Subcutaneous abdominal adipose tissue (tissue), 5 donors: ENCODE measurements around the gene CISH.

ENCODE experiments used
- H3K27ac ChIP-seq: one replicate; pipeline ENCODE4 v1.7.0; 2013; ENCODE audit warnings: low read depth, mild to moderate bottlenecking, inconsistent platforms, low read length, moderate library complexity
- H3K27me3 ChIP-seq, 5 donors: one replicate each; pipeline ENCODE4 v1.7.0; 2013; ENCODE audit warnings: low read length in 5 of 5, inconsistent platforms in 1 of 5; ENCODE audit not compliant: control insufficient read depth in 5 of 5, insufficient read depth in 4 of 5
- H3K36me3 ChIP-seq, 5 donors: one replicate each; pipeline ENCODE4 v1.7.0; 2013; ENCODE audit warnings: low read length in 5 of 5; ENCODE audit not compliant: control insufficient read depth in 5 of 5, insufficient read depth in 5 of 5
- H3K4me1 ChIP-seq, 5 donors: one replicate each; pipeline ENCODE4 v1.7.0; 2013; ENCODE audit warnings: low read length in 5 of 5, mild to moderate bottlenecking in 3 of 5, moderate library complexity in 1 of 5; ENCODE audit not compliant: control insufficient read depth in 5 of 5, insufficient read depth in 5 of 5
- H3K4me3 ChIP-seq, 5 donors: one replicate each; pipeline ENCODE4 v1.7.0; 2013; ENCODE audit warnings: low read length in 5 of 5, low read depth in 1 of 5
- H3K9ac ChIP-seq, 5 donors: one replicate each; pipeline ENCODE4 v1.7.0; 2013; ENCODE audit warnings: low read length in 5 of 5, mild to moderate bottlenecking in 4 of 5, moderate library complexity in 3 of 5
- H3K9me3 ChIP-seq, 5 donors: one replicate each; pipeline ENCODE4 v1.7.0; 2013; ENCODE audit warnings: low read length in 5 of 5; ENCODE audit not compliant: control insufficient read depth in 5 of 5
- donor health status: healthy.
- donor health status: healthy.
- donor health status: healthy.
- donor health status: healthy.
- donor health status: healthy.

The CISH gene

DNA sequence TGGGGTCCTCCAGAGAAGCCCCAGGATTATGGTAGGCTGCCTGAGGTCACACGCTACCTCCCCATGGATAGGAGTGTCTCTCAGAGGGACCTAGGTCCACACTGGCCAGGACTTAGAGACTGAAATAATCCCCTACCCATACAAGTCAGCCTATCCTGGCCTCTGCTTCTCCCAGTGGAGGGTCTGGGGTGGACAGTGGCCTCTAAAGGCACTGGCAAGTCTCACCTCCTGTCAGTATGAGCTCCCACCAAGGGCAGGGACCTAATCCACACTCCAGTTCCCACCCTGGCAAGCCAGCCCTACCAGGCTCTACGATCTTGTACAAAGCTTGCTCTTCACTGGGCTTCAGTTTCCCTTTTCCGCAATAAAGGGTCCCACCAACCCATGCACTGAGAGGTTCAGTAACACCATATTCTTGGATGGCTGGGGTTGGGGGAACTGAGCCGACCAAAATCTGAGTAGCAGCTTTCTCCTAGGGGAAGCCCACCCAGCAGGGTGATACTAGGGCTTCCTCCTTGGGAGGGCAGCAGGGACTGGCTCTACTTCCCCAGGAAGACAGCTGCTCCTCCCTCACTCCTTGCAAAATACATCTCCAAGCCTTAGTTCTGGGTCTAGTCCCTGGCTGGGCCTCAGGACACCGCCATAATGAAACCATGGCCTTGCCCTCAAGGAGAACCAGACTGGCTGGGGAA is 2.4 kb downstream of the CISH start:
- peaks cover 0 to 42% (median 33%) of the 10 kb centered on the region in 5 donors for H3K36me3 ChIP-seq
- H3K27ac ChIP-seq = peak overlapping the region; percentile 80
- H3K4me3 ChIP-seq = peak overlapping the region; percentile 76 to 88 (median 79)
- H3K9ac ChIP-seq = peak overlapping the region in 4 of 5 donors; percentile 14 to 93 (median 47)
- H3K9me3 ChIP-seq = no peaks in the 10 kb centered on the region
- H3K4me1 ChIP-seq = peaks cover 14 to 95% (median 86%) of the 10 kb centered on the region in 5 donors
- no peaks in the 10 kb centered on the region for H3K27me3 ChIP-seq

DNA sequence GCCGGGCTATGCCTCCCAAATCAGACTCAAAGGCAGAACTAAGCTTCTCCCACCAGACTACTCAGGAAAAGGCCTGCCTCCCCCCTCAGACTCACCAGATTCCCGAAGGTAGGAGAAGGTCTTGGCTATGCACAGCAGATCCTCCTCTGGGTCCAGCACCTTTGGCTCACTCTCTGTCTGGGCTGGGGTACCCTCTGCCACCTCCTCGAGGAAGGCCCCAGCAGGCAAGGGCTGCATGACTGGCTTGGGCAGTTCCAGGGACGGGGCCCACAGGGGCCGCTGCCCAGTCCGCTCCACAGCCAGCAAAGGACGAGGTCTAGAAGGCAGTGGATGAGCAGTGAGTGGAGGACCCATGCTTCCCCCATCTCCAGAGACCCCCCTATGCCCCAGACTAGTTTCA is 3.3 kb downstream of the CISH start:
- Histone ChIP-seq H3K36me3 (peaks cover 0 to 48% (median 33%) of the 10 kb centered on the region in 5 donors), H3K9ac (peak overlapping the region in 2 of 5 donors; percentile 16 to 93), H3K9me3 (no peaks in the 10 kb centered on the region), H3K27me3 (no peaks in the 10 kb centered on the region), H3K4me1 (peaks cover 14 to 95% (median 81%) of the 10 kb centered on the region in 5 donors), H3K4me3 (peak overlapping the region in 3 of 5 donors; percentile 7 to 78 (median 22)), H3K27ac (peak overlapping the region; percentile 80)

DNA sequence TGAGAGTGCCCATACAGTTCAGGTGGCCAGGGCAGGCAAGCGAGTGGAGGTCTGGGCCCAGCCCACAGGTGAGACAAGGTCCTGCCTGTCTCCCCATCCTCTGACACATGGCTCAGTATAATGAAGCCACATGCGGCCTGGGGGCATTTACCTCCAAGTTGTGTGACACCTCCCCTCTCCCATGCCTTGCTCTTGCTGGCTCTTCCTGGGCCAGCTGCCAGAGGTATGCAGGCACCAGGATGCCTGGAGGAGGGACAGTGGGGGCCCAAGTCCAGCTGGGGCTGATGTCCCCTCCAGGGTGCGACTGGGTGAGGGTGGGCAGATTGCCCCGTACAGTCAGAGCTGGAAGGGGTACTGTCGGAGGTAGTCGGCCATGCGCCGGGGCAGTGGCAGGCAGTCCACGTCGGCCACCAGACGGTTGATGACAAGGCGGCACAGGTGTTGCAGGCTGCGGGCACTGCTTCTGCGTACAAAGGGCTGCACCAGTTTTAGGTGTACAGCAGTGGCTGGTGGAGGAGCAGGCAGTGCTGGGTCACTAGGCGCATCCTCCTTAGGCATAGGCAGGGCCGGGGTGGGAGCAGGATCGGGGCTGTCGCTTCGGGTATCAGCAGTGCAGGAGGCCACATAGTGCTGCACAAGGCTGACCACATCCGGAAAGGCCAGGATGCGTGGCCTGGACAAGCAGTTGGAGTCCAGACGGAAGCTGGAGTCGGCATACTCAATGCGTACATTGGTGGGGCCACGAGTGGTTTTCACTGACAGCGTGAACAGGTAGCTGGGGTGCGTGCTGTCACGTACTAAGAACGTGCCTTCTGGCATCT is 4.1 kb downstream of the CISH start:
- peak overlapping the region in 2 of 5 donors; percentile 22 to 52 for H3K4me3 ChIP-seq
- no peaks in the 10 kb centered on the region for H3K9me3 ChIP-seq
- H3K9ac ChIP-seq = peak overlapping the region in 1 of 5 donors; percentile 16
- peaks cover 0 to 48% (median 33%) of the 10 kb centered on the region in 5 donors for H3K36me3 ChIP-seq
- peaks cover 16 to 94% (median 81%) of the 10 kb centered on the region in 5 donors for H3K4me1 ChIP-seq
- peak overlapping the region; percentile 99 for H3K27ac ChIP-seq
- H3K27me3 ChIP-seq = no peaks in the 10 kb centered on the region

DNA sequence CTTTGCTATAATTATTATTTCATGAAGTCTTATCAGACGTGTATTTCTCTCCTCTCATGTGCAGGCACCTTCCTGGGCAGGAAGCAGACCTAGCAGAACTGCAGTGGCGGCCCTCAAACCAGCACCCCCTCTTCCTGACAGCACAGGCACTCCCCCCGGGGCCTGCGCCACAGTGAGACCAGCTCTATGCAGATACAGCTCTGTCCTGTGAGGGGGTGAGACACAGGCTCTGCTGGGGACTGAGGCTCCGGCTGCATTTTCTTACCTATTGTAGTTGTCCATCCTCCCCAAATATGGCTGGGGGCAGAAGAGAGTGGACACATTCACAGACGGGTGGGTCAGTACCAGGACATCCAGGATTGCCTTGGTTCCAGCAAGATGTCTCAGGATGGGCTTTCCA is 5.0 kb downstream of the CISH start:
- Histone ChIP-seq H3K27me3 (peaks cover 0 to 4% (median 0%) of the 10 kb centered on the region in 5 donors), H3K4me3 (peak overlapping the region in 1 of 5 donors; percentile 0), H3K36me3 (peaks cover 0 to 48% (median 33%) of the 10 kb centered on the region in 5 donors), H3K9me3 (peaks cover 0 to 2% (median 0%) of the 10 kb centered on the region in 5 donors), H3K9ac (peak overlapping the region in 1 of 5 donors; percentile 49), H3K27ac (peak overlapping the region; percentile 99), H3K4me1 (peaks cover 25 to 99% (median 84%) of the 10 kb centered on the region in 5 donors)

DNA sequence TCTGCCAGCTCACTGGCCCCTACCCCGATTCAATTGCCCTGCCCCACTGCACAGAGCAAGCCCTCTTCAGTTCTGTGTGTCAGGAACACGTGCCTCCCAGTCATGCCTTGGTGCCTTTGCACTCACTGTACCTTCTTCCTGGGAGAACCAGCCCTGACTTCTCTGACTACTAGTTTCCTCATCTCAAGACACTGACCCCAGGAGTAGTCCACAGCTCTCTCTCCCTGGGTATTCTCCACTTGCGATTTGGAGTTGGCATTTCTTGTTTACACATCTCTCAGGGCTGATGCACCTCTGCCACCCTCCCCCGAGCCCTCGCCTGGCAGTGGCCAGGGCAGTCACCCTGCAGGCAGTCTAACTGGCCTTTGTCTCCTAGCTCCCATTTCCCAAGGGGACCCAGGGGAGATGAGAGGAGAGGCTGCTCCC is 5.7 kb downstream of the CISH start:
- peak overlapping the region; percentile 99 for H3K27ac ChIP-seq
- H3K36me3 ChIP-seq = peaks cover 0 to 48% (median 33%) of the 10 kb centered on the region in 5 donors
- H3K9ac ChIP-seq = peak overlapping the region in 2 of 5 donors; percentile 5 to 49
- peaks cover 0 to 3% (median 0%) of the 10 kb centered on the region in 5 donors for H3K9me3 ChIP-seq
- peaks cover 0 to 6% (median 0%) of the 10 kb centered on the region in 5 donors for H3K27me3 ChIP-seq
- peaks cover 31 to 100% (median 84%) of the 10 kb centered on the region in 5 donors for H3K4me1 ChIP-seq
- H3K4me3 ChIP-seq = no peak overlapping the region

DNA sequence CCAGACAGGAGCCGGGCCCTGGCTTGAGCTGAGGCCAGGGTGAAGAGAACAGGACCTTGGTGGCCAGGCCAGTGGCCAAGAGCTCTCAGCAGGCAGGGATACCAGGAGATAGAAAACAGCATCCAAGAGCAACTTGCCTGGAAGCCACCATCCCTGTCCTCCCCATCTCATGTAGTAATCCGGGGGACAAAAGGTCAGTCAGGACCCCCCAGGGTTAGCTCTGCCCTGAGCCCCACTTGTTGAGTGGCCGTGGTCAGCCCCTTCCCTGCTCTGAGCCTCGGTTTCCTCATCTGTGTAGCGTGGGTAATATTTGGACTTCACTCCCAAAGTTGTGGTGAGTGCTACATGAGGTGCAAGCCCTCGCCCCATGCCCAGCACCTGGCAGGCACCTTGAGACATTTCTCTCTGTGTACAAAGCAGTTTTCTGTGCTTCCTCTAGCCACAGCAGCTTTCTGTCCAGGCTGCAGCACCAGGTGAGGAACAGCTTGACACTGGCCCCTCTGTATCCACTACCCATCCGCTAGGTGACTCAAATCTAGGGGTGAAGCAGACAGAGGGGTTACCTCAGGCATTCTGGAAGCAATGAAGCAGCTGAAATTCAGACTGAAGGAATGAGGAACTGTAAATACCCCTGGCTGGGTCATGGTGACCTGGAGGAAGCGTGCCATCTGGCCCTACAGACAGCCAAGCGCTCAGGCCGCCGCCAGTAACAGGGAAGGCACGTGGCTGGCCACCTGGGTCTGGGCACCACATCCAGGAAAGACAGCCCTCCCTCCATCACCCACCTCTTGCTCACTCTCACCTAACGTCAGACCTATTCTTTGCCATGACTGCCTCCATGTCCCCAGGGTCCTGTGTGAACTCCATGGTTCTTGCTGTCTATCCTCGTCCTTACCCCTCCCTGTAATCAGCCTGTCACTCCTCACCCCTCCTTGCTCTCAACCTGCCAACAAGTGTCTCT is 6.7 kb downstream of the CISH start:
- H3K9me3 ChIP-seq = peaks cover 0 to 3% (median 0%) of the 10 kb centered on the region in 5 donors
- peak overlapping the region in 2 of 5 donors; percentile 20 to 57 for H3K9ac ChIP-seq
- H3K36me3 ChIP-seq = peaks cover 0 to 48% (median 33%) of the 10 kb centered on the region in 5 donors
- peak overlapping the region; percentile 99 for H3K27ac ChIP-seq
- H3K4me1 ChIP-seq = peaks cover 28 to 100% (median 84%) of the 10 kb centered on the region in 5 donors
- peak overlapping the region in 1 of 5 donors; percentile 32 for H3K4me3 ChIP-seq
- peaks cover 0 to 6% (median 0%) of the 10 kb centered on the region in 5 donors for H3K27me3 ChIP-seq

DNA sequence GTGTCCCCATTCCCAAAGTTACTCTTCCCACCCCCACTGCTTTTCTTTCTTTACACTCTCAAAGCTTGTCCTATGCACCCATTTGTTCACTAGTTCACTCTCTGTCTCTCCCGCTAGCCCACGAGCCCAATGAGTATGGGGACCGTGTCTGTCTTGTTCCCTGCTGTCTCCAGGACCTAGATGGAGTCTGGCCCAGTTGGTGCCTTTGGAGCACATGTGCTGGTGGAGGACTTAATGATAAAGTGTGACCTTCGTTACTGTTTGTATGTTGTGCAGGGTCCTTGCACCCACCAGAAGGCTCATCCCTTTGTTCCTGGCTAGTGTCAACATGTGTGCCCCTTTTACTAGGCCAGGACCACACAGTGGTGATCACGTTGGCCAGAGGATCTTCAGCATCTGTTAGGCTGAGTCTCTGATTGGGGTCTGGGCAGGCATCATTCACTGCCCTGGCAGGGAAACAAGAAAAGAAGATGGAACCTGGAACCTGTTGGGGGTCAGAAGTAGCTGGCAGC is 7.4 kb downstream of the CISH start:
- H3K36me3 ChIP-seq = peaks cover 0 to 48% (median 33%) of the 10 kb centered on the region in 5 donors
- peak overlapping the region in 1 of 5 donors; percentile 57 for H3K9ac ChIP-seq
- peaks cover 0 to 6% (median 0%) of the 10 kb centered on the region in 5 donors for H3K27me3 ChIP-seq
- H3K9me3 ChIP-seq = peaks cover 0 to 3% (median 0%) of the 10 kb centered on the region in 5 donors
- H3K27ac ChIP-seq = peak overlapping the region; percentile 99
- H3K4me1 ChIP-seq = peaks cover 31 to 99% (median 82%) of the 10 kb centered on the region in 5 donors
- H3K4me3 ChIP-seq = no peak overlapping the region

DNA sequence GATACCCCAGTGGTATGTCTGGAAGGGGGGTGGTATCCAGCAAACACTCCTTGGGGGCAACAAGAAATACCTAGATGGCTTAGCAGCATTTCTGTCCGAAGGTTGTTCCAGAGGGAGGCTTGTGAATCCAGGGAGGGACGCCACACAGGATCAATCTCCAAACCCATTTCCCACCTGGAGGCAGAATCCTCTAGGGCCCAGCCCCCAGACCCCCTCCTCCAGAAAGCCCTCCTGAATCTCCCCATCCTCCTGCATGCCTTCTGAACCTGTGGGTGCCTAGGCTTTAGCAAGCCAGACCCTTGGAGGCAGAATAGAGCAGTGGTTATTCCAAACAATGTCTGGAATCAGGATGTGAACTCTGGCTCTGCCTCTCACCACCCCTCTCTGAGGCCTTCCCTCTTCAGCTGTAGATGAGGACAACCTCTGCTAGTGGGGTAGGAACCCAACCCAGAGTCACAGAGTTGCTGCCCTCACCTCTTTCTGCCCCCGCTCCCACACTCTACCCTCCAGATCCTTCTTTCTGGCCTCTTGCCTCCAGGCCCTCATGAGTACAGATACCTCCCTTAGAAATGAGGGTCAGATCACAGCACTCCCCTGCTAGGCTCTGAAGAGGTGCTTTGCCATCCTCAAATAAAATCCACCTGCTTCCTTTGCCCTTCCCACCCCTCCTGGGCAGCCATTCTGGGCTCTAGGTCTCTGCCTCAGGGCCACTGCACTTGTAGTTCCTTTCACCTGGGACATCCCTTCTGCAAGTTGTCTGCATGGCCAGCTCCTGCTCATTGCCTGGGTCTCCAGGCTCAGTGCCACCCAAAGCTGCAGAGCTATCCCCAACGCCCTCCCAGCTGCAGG is 8.1 kb downstream of the CISH start:
- no peak overlapping the region for H3K4me3 ChIP-seq
- peaks cover 0 to 3% (median 0%) of the 10 kb centered on the region in 5 donors for H3K9me3 ChIP-seq
- peak overlapping the region; percentile 99 for H3K27ac ChIP-seq
- H3K36me3 ChIP-seq = peaks cover 0 to 46% (median 33%) of the 10 kb centered on the region in 5 donors
- peaks cover 31 to 92% (median 75%) of the 10 kb centered on the region in 5 donors for H3K4me1 ChIP-seq
- peaks cover 0 to 6% (median 0%) of the 10 kb centered on the region in 5 donors for H3K27me3 ChIP-seq
- H3K9ac ChIP-seq = peak overlapping the region in 1 of 5 donors; percentile 85
